T-helper 2 cell treated with Interferon-gamma antibody and Interleukin-4, amounts not matched to agents 5 μg/mL and 100 μg/mL, for 36 hours (primary cell): ENCODE measurements around the gene SNX21.

Source experiments
- DNase-seq: peaks from one replicate; pipeline ENCODE4 v3.0.0; 2021; ENCODE audit warnings: low spot score
- H3K27ac Mint-ChIP-seq: one replicate; pipeline ENCODE4 v1.8.0; 2021; ENCODE audit warnings: mild to moderate bottlenecking, mixed read lengths
- H3K27me3 Mint-ChIP-seq: one replicate; pipeline ENCODE4 v1.8.0; 2021; ENCODE audit warnings: low read depth, mixed read lengths
- H3K36me3 Mint-ChIP-seq: one replicate; pipeline ENCODE4 v1.8.0; 2021; ENCODE audit warnings: low read depth, mixed read lengths
- H3K4me1 Mint-ChIP-seq: one replicate; pipeline ENCODE4 v1.8.0; 2021; ENCODE audit warnings: low read depth, mixed read lengths
- H3K4me3 Mint-ChIP-seq: one replicate; pipeline ENCODE4 v1.8.0; 2022; ENCODE audit warnings: mild to moderate bottlenecking, moderate library complexity, mixed read lengths
- H3K9me3 Mint-ChIP-seq: one replicate; pipeline ENCODE4 v1.8.0; 2021; ENCODE audit warnings: mixed read lengths

Gene SNX21

DNA sequence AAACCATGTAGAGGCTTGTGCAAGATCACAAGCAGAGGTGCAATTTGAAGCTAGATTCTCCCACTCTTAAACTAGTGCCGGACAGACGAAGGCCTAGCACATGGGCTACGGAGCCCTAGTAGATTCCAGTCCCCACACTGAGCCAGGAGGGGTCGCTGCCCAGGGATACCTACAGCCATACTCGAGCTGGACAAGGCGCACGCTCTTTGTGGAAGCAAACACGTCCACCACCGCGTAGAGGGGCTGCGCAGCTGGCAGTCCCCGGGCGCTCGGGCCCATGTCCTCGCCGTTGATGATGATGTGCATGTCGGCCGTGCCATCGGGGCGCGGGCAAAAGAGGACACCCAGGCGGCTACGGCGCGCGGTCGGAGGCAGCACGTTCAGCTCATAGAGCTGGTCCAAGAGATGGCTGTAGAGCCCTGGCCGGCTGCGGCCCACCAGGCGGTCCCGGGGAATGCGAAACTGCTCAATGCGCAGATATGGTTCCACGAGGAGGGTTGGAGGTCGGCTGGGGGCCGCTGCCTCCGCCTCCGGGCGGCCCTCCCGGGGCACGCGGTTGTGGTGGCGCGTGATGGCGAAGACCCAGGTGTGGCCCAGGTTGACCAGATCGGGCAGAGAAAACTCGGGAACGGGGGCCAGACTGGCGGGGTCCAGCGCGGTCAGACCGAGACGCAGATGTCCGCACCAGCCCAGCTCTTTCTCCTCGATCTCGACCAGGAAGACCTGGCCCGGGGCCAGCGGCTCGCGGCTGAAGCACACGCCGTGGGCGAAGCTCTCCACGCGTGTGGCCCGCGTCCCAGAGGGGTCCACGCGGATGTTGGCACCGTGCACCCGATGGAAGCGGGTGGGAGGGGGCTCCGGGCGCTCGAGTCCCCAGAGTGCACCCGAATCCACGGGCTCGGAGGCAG, 56.7 kb downstream of the SNX21 start:
- no peaks in the 10 kb centered on the region for H3K9me3 Mint-ChIP-seq
- H3K4me1 Mint-ChIP-seq = peaks cover 27% of the 10 kb centered on the region
- H3K4me3 Mint-ChIP-seq = peak overlapping the region; percentile 92
- no peaks in the 10 kb centered on the region for H3K27me3 Mint-ChIP-seq
- H3K27ac Mint-ChIP-seq = peak overlapping the region; percentile 52
- DNase-seq = peak; percentile 40
- peaks cover 7% of the 10 kb centered on the region for H3K36me3 Mint-ChIP-seq

- peak; percentile 86 for DNase-seq
- Mint-ChIP-seq H3K36me3 (peaks cover 6% of the 10 kb centered on the region), H3K27me3 (no peaks in the 10 kb centered on the region), H3K9me3 (no peaks in the 10 kb centered on the region), H3K27ac (peak within 1 kb of the TSS; percentile 80), H3K4me3 (peak within 1 kb of the TSS; percentile 92), H3K4me1 (peaks cover 24% of the 10 kb centered on the region)
These were observed 57.7 kb downstream of the SNX21 start, which contains the start of the genes CTSA and NEURL2 for GRCh38 chr20:45890985-45891983. Gene CTSA (plus strand): TSS chr20:45891335. CDS start chr20:45891569, 234 bp downstream. Gene NEURL2 (minus strand): TSS chr20:45891208. CDS start chr20:45890991, 217 bp downstream.

GRCh38 chr20:45892049-45892825, 58.6 kb downstream of the SNX21 start:
- Mint-ChIP-seq H3K4me3 (peak overlapping the region; percentile 92), H3K27me3 (no peaks in the 10 kb centered on the region), H3K36me3 (peaks cover 6% of the 10 kb centered on the region), H3K4me1 (peaks cover 23% of the 10 kb centered on the region), H3K9me3 (no peaks in the 10 kb centered on the region), H3K27ac (peak overlapping the region; percentile 80)
- DNase-seq = no peak
